Sigmoid colon (tissue), 7 donors: ENCODE results near the gene RAP2A. TPM values are rescaled to one million over a fixed set of nuclear protein-coding genes. Genes with fewer than 3 reads are reported as not detected.

Experiments used
- DNase-seq: peaks from one replicate; pipeline ENCODE4 v3.0.0-alpha.2; 2019
- H3K27ac ChIP-seq, 4 donors: fragments of 200-600 bp; sonication (generic); one replicate each; pipeline ENCODE4 v1.5.1; 2016 to 2019; ENCODE audit warnings: mild to moderate bottlenecking in 1 of 4
- H3K27me3 ChIP-seq, 3 donors: fragments of 200-600 bp; sonication (generic); one replicate each; pipeline ENCODE4 v1.5.1; 2019; ENCODE audit warnings: mild to moderate bottlenecking in 1 of 3
- H3K36me3 ChIP-seq, 4 donors: fragments of 200-600 bp; sonication (generic); one replicate each; pipeline ENCODE4 v1.5.1; 2016 to 2019
- H3K4me1 ChIP-seq, 4 donors: fragments of 200-600 bp; sonication (generic); one replicate each; pipeline ENCODE4 v1.5.1; 2017 to 2019
- H3K4me3 ChIP-seq, 4 donors: fragments of 200-600 bp; sonication (generic); one replicate each; pipeline ENCODE4 v1.5.1; 2017 to 2019; ENCODE audit warnings: mild to moderate bottlenecking in 2 of 4, moderate library complexity in 1 of 4
- H3K9me3 ChIP-seq, 4 donors: fragments of 200-600 bp in 3 of 4; sonication (generic) in 3 of 4; one replicate each; pipeline versions ENCODE4 v1.5.1 to v1.6.1; 2013 to 2019
- EP300 ChIP-seq, 4 donors: sonication (generic); formaldehyde crosslinking; IDR thresholded peaks; one replicate each; pipeline ENCODE4 v1.6.1; 2017; ENCODE audit warnings: antibody characterized with exemption in 4 of 4
- POLR2A ChIP-seq, 2 donors: fragments of 450-650 bp; IDR thresholded peaks; one replicate each; pipeline ENCODE4 v1.6.1; 2016; ENCODE audit warnings: antibody characterized with exemption in 2 of 2, mild to moderate bottlenecking in 2 of 2, moderate library complexity in 2 of 2
- POLR2AphosphoS5 ChIP-seq, 4 donors: sonication (generic); formaldehyde crosslinking; IDR thresholded peaks; one replicate each; pipeline ENCODE4 v1.6.1; 2017; ENCODE audit warnings: antibody characterized with exemption in 4 of 4
- WGBS, 2 donors: extraction: QIAGEN DNeasy Blood & Tissue Kit; methylation state at CpG; one replicate each; pipeline ENCODE4 v1.1.7; 2013; 5-methylcytosine and 5-hydroxymethylcytosine counted together
- intact Hi-C: fragments of 100-400 bp; cut with DNase I; formaldehyde crosslinking; loops from one replicate; pipeline ENCODE4 v1.15.1; 2023
- polyA plus RNA-seq, 3 donors: library from polyadenylated mRNA; stranded (reverse); fragments of 200-250 nt; gene quantifications; one replicate each; pipeline ENCODE4 v1.2.3, GENCODE V29; 2013
- total RNA-seq, 4 donors: library from RNA; depleted of rRNA; stranded (reverse); fragments of >200 nt; gene quantifications; one replicate each; pipeline ENCODE4 v1.1.0, GENCODE V29; 2016
- TF ChIP-seq, protein P1 (sequence below), 4 experiments: fragments of 450-650 bp in 3 of 4; fragments of 200-600 bp in 1 of 4; IDR thresholded peaks; one replicate each; pipeline ENCODE4 v1.5.1; 2016 to 2019; ENCODE audit warnings: antibody characterized with exemption in 4 of 4, mild to moderate bottlenecking in 3 of 4, moderate library complexity in 2 of 4
- donor health status: healthy with polysubstance abuse.
- donor health status: Bipolar disorder and iron deficiency.
- donor health status: healthy.

The RAP2A gene
- total and polyA plus RNA-seq, 7 donors = 8.0 to 27.7 (median 17.9) TPM

- TF ChIP-seq, protein P1, sequence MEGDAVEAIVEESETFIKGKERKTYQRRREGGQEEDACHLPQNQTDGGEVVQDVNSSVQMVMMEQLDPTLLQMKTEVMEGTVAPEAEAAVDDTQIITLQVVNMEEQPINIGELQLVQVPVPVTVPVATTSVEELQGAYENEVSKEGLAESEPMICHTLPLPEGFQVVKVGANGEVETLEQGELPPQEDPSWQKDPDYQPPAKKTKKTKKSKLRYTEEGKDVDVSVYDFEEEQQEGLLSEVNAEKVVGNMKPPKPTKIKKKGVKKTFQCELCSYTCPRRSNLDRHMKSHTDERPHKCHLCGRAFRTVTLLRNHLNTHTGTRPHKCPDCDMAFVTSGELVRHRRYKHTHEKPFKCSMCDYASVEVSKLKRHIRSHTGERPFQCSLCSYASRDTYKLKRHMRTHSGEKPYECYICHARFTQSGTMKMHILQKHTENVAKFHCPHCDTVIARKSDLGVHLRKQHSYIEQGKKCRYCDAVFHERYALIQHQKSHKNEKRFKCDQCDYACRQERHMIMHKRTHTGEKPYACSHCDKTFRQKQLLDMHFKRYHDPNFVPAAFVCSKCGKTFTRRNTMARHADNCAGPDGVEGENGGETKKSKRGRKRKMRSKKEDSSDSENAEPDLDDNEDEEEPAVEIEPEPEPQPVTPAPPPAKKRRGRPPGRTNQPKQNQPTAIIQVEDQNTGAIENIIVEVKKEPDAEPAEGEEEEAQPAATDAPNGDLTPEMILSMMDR (IDR thresholded peaks at IDR 0.05) = no peak
- TF ChIP-seq POLR2A (IDR thresholded peaks at IDR 0.05) (no peak), EP300 (IDR thresholded peaks at IDR 0.05) (no peak), POLR2AphosphoS5 (IDR thresholded peaks at IDR 0.05) (no peak)
- no peak for DNase-seq
- H3K27ac ChIP-seq = no peak overlapping the region
- H3K27me3 ChIP-seq = no peaks in the 10 kb centered on the region
- H3K36me3 ChIP-seq = no peaks in the 10 kb centered on the region
- no peak overlapping the region for H3K4me3 ChIP-seq
- H3K9me3 ChIP-seq = no peaks in the 10 kb centered on the region
- WGBS, 2 donors = 91 to 92% methylated on average over 2 of the region's 2 CpGs
- intact Hi-C loops = loop anchor here (5.0 kb wide), 1 partner anchor 540 kb away; no protein-coding TSS in a partner anchor
- H3K4me1 ChIP-seq = peaks cover 0 to 59% (median 30%) of the 10 kb centered on the region in 4 donors
These were observed 2.9 kb downstream of the RAP2A start for GRCh38 chr13:97436845-97437244.

GRCh38 chr13:97437729-97438128 lies 3.8 kb downstream of the RAP2A start:
- intact Hi-C loops = loop anchor here (5.0 kb wide), 1 partner anchor 540 kb away; no protein-coding TSS in a partner anchor

GRCh38 chr13:97438856-97439595 lies 5.1 kb downstream of the RAP2A start:
- 79 to 88% methylated on average over 3 of the region's 3 CpGs for WGBS, 2 donors
- TF ChIP-seq POLR2AphosphoS5 (IDR thresholded peaks at IDR 0.05) = no peak
- no peak for TF ChIP-seq POLR2A (IDR thresholded peaks at IDR 0.05)
- no peak for TF ChIP-seq EP300 (IDR thresholded peaks at IDR 0.05)
- TF ChIP-seq, protein P1 (IDR thresholded peaks at IDR 0.05) = no peak
- intact Hi-C loops = loop anchor here (5.0 kb wide), 1 partner anchor 538 kb away; no protein-coding TSS in a partner anchor
- DNase-seq = no peak
- Histone ChIP-seq H3K36me3 (no peaks in the 10 kb centered on the region), H3K9me3 (no peaks in the 10 kb centered on the region), H3K4me3 (no peak overlapping the region), H3K4me1 (peaks cover 0 to 52% (median 28%) of the 10 kb centered on the region in 4 donors), H3K27ac (no peak overlapping the region), H3K27me3 (no peaks in the 10 kb centered on the region)

More at GRCh38 chr13:97437729-97438128, 3.8 kb downstream of the RAP2A start:
- Histone ChIP-seq H3K4me1 (peaks cover 0 to 52% (median 28%) of the 10 kb centered on the region in 4 donors), H3K27ac (no peak overlapping the region), H3K36me3 (no peaks in the 10 kb centered on the region), H3K27me3 (no peaks in the 10 kb centered on the region), H3K9me3 (no peaks in the 10 kb centered on the region), H3K4me3 (no peak overlapping the region)
- WGBS, 2 donors = 80 to 91% methylated on average over 2 of the region's 2 CpGs
- DNase-seq = no peak
- TF ChIP-seq POLR2A (IDR thresholded peaks at IDR 0.05) = no peak
- TF ChIP-seq EP300 (IDR thresholded peaks at IDR 0.05) = no peak
- TF ChIP-seq, protein P1 (IDR thresholded peaks at IDR 0.05) = no peak
- TF ChIP-seq POLR2AphosphoS5 (IDR thresholded peaks at IDR 0.05) = no peak

GRCh38 chr13:97440598-97441170 lies 6.7 kb downstream of the RAP2A start:
- Histone ChIP-seq H3K4me1 (peaks cover 0 to 43% (median 27%) of the 10 kb centered on the region in 4 donors), H3K9me3 (no peaks in the 10 kb centered on the region), H3K36me3 (no peaks in the 10 kb centered on the region), H3K27me3 (no peaks in the 10 kb centered on the region), H3K27ac (no peak overlapping the region), H3K4me3 (no peak overlapping the region)
- no peak for DNase-seq
- TF ChIP-seq EP300 (IDR thresholded peaks at IDR 0.05) (no peak), POLR2AphosphoS5 (IDR thresholded peaks at IDR 0.05) (no peak), POLR2A (IDR thresholded peaks at IDR 0.05) (no peak)
- TF ChIP-seq, protein P1 (IDR thresholded peaks at IDR 0.05) = no peak
- 51 to 75% methylated on average over 2 of the region's 2 CpGs for WGBS, 2 donors
- intact Hi-C loops = no loop called here
